HL-60 (cell line): ENCODE data around the gene AQP2.

Source experiments
- SPI1 ChIP-seq: IDR thresholded peaks from 2 replicates; pipeline ENCODE4 v1.6.1; 2012; ENCODE audit warnings: low read depth, mild to moderate bottlenecking, borderline replicate concordance
- TF ChIP-seq, protein P1 (sequence below): IDR thresholded peaks from one replicate; pipeline ENCODE4 v1.5.1; 2011; ENCODE audit warnings: low read length, control low read depth, inconsistent platforms; ENCODE audit not compliant: insufficient read depth

DNA sequence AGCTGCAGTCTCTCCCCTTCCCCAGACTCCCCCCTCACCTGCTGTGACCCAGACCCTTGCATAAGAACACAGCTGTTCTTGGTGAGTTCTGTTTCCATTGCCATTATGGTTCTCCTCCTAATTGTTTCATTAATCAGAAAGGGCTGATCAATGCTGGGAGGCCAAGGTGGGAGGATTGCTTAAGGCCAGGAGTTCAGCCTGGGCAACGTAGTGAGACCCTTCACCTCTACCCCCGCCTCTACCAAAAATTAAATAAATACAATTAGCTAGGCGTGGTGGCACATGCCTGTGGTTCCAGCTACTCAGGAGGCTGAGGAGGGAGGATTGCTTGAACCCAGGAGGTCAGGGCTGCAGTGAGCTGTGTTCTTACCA lies 29.6 kb upstream of the AQP2 start:
- TF ChIP-seq, protein P1, sequence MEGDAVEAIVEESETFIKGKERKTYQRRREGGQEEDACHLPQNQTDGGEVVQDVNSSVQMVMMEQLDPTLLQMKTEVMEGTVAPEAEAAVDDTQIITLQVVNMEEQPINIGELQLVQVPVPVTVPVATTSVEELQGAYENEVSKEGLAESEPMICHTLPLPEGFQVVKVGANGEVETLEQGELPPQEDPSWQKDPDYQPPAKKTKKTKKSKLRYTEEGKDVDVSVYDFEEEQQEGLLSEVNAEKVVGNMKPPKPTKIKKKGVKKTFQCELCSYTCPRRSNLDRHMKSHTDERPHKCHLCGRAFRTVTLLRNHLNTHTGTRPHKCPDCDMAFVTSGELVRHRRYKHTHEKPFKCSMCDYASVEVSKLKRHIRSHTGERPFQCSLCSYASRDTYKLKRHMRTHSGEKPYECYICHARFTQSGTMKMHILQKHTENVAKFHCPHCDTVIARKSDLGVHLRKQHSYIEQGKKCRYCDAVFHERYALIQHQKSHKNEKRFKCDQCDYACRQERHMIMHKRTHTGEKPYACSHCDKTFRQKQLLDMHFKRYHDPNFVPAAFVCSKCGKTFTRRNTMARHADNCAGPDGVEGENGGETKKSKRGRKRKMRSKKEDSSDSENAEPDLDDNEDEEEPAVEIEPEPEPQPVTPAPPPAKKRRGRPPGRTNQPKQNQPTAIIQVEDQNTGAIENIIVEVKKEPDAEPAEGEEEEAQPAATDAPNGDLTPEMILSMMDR: no peak
- no peak for TF ChIP-seq SPI1
